Measurements from ENCODE around the gene PPP2R2B.

PPP2R2B gene

DNA sequence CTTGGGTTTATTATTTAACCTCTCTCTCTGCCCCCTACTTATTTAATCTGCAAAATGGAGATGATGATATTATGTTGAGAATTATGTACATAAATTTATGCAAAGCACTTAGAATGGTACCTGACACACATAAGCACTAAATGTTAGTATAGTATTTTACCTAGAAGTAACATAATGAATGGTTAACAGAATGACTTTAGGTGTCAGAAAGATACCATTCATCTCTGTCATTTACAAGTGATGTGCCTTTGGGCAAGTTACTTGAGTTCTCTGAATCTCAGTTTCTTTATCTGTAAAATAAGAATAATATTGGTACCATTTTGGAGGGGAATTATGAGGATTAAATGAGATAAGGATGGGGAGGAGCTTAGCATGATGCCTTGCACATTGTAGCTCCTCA is 159.4 kb downstream of the PPP2R2B start:
- no peak for TF ChIP-seq MAX (IDR thresholded peaks at IDR 0.05)
- TF ChIP-seq, protein P1, sequence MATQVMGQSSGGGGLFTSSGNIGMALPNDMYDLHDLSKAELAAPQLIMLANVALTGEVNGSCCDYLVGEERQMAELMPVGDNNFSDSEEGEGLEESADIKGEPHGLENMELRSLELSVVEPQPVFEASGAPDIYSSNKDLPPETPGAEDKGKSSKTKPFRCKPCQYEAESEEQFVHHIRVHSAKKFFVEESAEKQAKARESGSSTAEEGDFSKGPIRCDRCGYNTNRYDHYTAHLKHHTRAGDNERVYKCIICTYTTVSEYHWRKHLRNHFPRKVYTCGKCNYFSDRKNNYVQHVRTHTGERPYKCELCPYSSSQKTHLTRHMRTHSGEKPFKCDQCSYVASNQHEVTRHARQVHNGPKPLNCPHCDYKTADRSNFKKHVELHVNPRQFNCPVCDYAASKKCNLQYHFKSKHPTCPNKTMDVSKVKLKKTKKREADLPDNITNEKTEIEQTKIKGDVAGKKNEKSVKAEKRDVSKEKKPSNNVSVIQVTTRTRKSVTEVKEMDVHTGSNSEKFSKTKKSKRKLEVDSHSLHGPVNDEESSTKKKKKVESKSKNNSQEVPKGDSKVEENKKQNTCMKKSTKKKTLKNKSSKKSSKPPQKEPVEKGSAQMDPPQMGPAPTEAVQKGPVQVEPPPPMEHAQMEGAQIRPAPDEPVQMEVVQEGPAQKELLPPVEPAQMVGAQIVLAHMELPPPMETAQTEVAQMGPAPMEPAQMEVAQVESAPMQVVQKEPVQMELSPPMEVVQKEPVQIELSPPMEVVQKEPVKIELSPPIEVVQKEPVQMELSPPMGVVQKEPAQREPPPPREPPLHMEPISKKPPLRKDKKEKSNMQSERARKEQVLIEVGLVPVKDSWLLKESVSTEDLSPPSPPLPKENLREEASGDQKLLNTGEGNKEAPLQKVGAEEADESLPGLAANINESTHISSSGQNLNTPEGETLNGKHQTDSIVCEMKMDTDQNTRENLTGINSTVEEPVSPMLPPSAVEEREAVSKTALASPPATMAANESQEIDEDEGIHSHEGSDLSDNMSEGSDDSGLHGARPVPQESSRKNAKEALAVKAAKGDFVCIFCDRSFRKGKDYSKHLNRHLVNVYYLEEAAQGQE (IDR thresholded peaks at IDR 0.05; ENCODE audit: low read depth): no peak
- TF ChIP-seq EP300 (IDR thresholded peaks at IDR 0.05; ENCODE audit: borderline replicate concordance): no peak
- no peak for TF ChIP-seq CEBPB (IDR thresholded peaks at IDR 0.05)
- TF ChIP-seq YY1 (IDR thresholded peaks at IDR 0.05; ENCODE audit: low read depth): no peak
- TF ChIP-seq EGR1 (IDR thresholded peaks at IDR 0.05): no peak
- no peak for TF ChIP-seq CREB1 (IDR thresholded peaks at IDR 0.05; ENCODE audit: low read depth)
- TF ChIP-seq TAF1 (IDR thresholded peaks at IDR 0.05; ENCODE audit: low read depth): no peak
- TF ChIP-seq RAD21 (IDR thresholded peaks at IDR 0.05; ENCODE audit: low read depth): no peak
- no peak for TF ChIP-seq ZBTB7A (IDR thresholded peaks at IDR 0.05; ENCODE audit: low read depth)
- TF ChIP-seq FOXM1 (IDR thresholded peaks at IDR 0.05; ENCODE audit: borderline replicate concordance, low read depth): no peak
- TF ChIP-seq TEAD4 (IDR thresholded peaks at IDR 0.05): no peak
- no peak for TF ChIP-seq TCF12 (IDR thresholded peaks at IDR 0.05; ENCODE audit: low read depth)
- TF ChIP-seq, protein P2, sequence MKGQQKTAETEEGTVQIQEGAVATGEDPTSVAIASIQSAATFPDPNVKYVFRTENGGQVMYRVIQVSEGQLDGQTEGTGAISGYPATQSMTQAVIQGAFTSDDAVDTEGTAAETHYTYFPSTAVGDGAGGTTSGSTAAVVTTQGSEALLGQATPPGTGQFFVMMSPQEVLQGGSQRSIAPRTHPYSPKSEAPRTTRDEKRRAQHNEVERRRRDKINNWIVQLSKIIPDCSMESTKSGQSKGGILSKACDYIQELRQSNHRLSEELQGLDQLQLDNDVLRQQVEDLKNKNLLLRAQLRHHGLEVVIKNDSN (IDR thresholded peaks at IDR 0.05): no peak
- TF ChIP-seq NFIC (IDR thresholded peaks at IDR 0.05): no peak

DNA sequence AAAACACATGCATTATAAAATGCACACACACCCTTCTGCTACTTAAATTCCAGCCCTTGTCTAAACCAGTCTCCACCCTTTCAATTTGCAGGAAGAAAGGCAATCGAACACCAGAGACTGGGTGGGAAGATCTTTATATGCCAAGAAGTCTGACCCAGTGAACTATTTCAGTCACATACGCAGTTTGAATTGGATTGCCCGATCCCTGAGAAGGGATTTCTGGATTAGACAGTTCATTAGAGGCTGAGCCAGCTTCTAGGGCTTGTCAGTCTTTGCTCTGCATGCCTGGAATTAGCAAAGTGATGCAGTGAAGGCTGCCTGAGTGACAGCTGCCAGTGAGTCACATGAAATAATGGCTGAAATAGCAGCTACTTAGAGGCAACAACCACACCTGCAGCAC is 159.9 kb downstream of the PPP2R2B start:
- TF ChIP-seq TAF1 (IDR thresholded peaks at IDR 0.05; ENCODE audit: low read depth) (no peak), TCF12 (IDR thresholded peaks at IDR 0.05; ENCODE audit: low read depth) (no peak), NFIC (IDR thresholded peaks at IDR 0.05) (no peak), ZBTB7A (IDR thresholded peaks at IDR 0.05; ENCODE audit: low read depth) (no peak), FOXM1 (IDR thresholded peaks at IDR 0.05; ENCODE audit: borderline replicate concordance, low read depth) (no peak), RAD21 (IDR thresholded peaks at IDR 0.05; ENCODE audit: low read depth) (no peak), EGR1 (IDR thresholded peaks at IDR 0.05) (no peak), YY1 (IDR thresholded peaks at IDR 0.05; ENCODE audit: low read depth) (no peak), CEBPB (IDR thresholded peaks at IDR 0.05) (no peak), MAX (IDR thresholded peaks at IDR 0.05) (no peak), CREB1 (IDR thresholded peaks at IDR 0.05; ENCODE audit: low read depth) (no peak), EP300 (IDR thresholded peaks at IDR 0.05; ENCODE audit: borderline replicate concordance) (no peak), TEAD4 (IDR thresholded peaks at IDR 0.05) (no peak)
- TF ChIP-seq, protein P1 (IDR thresholded peaks at IDR 0.05; ENCODE audit: low read depth): no peak
- TF ChIP-seq, protein P2 (IDR thresholded peaks at IDR 0.05): no peak

DNA sequence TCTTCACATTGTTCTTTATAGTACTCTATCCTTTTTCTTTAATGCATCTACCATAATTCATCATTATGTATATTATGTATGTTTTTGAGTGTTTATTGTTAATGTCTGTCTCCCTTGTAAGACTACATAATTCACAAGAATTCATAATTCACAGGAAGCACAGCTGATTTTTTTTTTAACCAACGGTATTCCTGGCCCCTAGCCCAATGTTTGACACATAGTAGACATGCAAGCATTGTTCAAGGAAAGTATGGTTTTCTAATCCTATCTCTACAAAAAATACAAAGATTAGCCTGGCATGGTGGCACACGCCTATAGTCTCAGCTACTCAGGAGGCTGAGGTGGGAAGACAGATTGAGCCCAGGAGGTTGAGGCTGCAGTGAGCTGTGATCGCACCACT is 160.6 kb downstream of the PPP2R2B start:
- TF ChIP-seq MAX (IDR thresholded peaks at IDR 0.05): no peak
- TF ChIP-seq, protein P1 (IDR thresholded peaks at IDR 0.05; ENCODE audit: low read depth): no peak
- no peak for TF ChIP-seq EGR1 (IDR thresholded peaks at IDR 0.05)
- TF ChIP-seq NFIC (IDR thresholded peaks at IDR 0.05): no peak
- TF ChIP-seq FOXM1 (IDR thresholded peaks at IDR 0.05; ENCODE audit: borderline replicate concordance, low read depth): no peak
- no peak for TF ChIP-seq ZBTB7A (IDR thresholded peaks at IDR 0.05; ENCODE audit: low read depth)
- TF ChIP-seq TEAD4 (IDR thresholded peaks at IDR 0.05): no peak
- TF ChIP-seq CREB1 (IDR thresholded peaks at IDR 0.05; ENCODE audit: low read depth): no peak
- no peak for TF ChIP-seq TAF1 (IDR thresholded peaks at IDR 0.05; ENCODE audit: low read depth)
- TF ChIP-seq EP300 (IDR thresholded peaks at IDR 0.05; ENCODE audit: borderline replicate concordance): no peak
- no peak for TF ChIP-seq CEBPB (IDR thresholded peaks at IDR 0.05)

GRCh38 chr5:146716636-146717035 is 161.9 kb downstream of the PPP2R2B start:
- TF ChIP-seq CREB1 (IDR thresholded peaks at IDR 0.05; ENCODE audit: low read depth) (no peak), EGR1 (IDR thresholded peaks at IDR 0.05) (no peak), YY1 (IDR thresholded peaks at IDR 0.05; ENCODE audit: low read depth) (no peak), TCF12 (IDR thresholded peaks at IDR 0.05; ENCODE audit: low read depth) (no peak), RAD21 (IDR thresholded peaks at IDR 0.05; ENCODE audit: low read depth) (no peak), FOXM1 (IDR thresholded peaks at IDR 0.05; ENCODE audit: borderline replicate concordance, low read depth) (no peak), NFIC (IDR thresholded peaks at IDR 0.05) (no peak), TAF1 (IDR thresholded peaks at IDR 0.05; ENCODE audit: low read depth) (no peak), CEBPB (IDR thresholded peaks at IDR 0.05) (no peak)
- TF ChIP-seq, protein P1 (IDR thresholded peaks at IDR 0.05; ENCODE audit: low read depth): no peak
- TF ChIP-seq, protein P2 (IDR thresholded peaks at IDR 0.05): no peak
